WTC11 (cell line): Measurements from ENCODE around the gene CEP192.

ENCODE experiments used
- ATF3 ChIP-seq: sonication (generic); formaldehyde crosslinking; conservative IDR thresholded peaks from 2 replicates; pipeline ENCODE4 v1.8.1; 2022; ENCODE audit warnings: mild to moderate bottlenecking, missing genetic modification reagents
- ATF6 ChIP-seq: sonication (generic); formaldehyde crosslinking; IDR thresholded peaks from 2 replicates; pipeline ENCODE4 v1.8.1; 2023; ENCODE audit warnings: mild to moderate bottlenecking, missing genetic modification reagents
- CBFB ChIP-seq: sonication (generic); formaldehyde crosslinking; IDR thresholded peaks from 2 replicates; pipeline ENCODE4 v1.8.1; 2022; ENCODE audit warnings: mild to moderate bottlenecking, low read depth, missing genetic modification reagents
- CTCF ChIP-seq: fragments of 200-600 bp; IDR thresholded peaks from 2 replicates; pipeline ENCODE4 v1.8.0; 2022; ENCODE audit warnings: antibody characterized with exemption
- FOXK1 ChIP-seq: sonication (generic); formaldehyde crosslinking; IDR thresholded peaks from 2 replicates; pipeline ENCODE4 v1.8.0; 2022; ENCODE audit warnings: mild to moderate bottlenecking, moderate library complexity, missing genetic modification reagents
- JUN ChIP-seq: sonication (generic); formaldehyde crosslinking; IDR thresholded peaks from 2 replicates; pipeline ENCODE4 v1.8.0; 2023; ENCODE audit warnings: mild to moderate bottlenecking, missing genetic modification reagents
- MAX ChIP-seq: sonication (generic); formaldehyde crosslinking; IDR thresholded peaks from 2 replicates; pipeline ENCODE4 v1.8.0; 2022; ENCODE audit warnings: mild to moderate bottlenecking, missing genetic modification reagents
- NR1H2 ChIP-seq: sonication (generic); formaldehyde crosslinking; IDR thresholded peaks from 2 replicates; pipeline ENCODE4 v1.9.0; 2021; ENCODE audit warnings: mild to moderate bottlenecking, moderate library complexity, missing genetic modification reagents
- RORB ChIP-seq: fragments of 250-450 bp; sonication (Bioruptor Pico); IDR thresholded peaks from 2 replicates; pipeline ENCODE4 v1.9.0; 2021; ENCODE audit warnings: mild to moderate bottlenecking
- SMAD3 ChIP-seq: sonication (generic); formaldehyde crosslinking; IDR thresholded peaks from 2 replicates; pipeline ENCODE4 v1.8.0; 2022; ENCODE audit warnings: missing genetic modification reagents, mild to moderate bottlenecking, borderline replicate concordance
- TP53 ChIP-seq: sonication (generic); formaldehyde crosslinking; IDR thresholded peaks from 2 replicates; pipeline ENCODE4 v1.8.1; 2023; ENCODE audit warnings: mild to moderate bottlenecking, missing genetic modification reagents
- USF1 ChIP-seq: sonication (generic); formaldehyde crosslinking; IDR thresholded peaks from 2 replicates; pipeline ENCODE4 v1.8.0; 2022; ENCODE audit warnings: mild to moderate bottlenecking, missing genetic modification reagents
- ZBTB21 ChIP-seq: sonication (generic); formaldehyde crosslinking; IDR thresholded peaks from 2 replicates; pipeline ENCODE4 v1.8.1; 2023; ENCODE audit warnings: mild to moderate bottlenecking, missing genetic modification reagents, borderline replicate concordance
- ZBTB43 ChIP-seq: sonication (generic); formaldehyde crosslinking; IDR thresholded peaks from 2 replicates; pipeline ENCODE4 v1.8.1; 2023; ENCODE audit warnings: mild to moderate bottlenecking, missing genetic modification reagents

GRCh38 chr18:13039806-13040205 lies 48.6 kb downstream of the CEP192 start:
- TF ChIP-seq CTCF = no peak
- no peak for TF ChIP-seq FOXK1 (CRISPR knock-in tag)
- TF ChIP-seq ATF6 = no peak
- no peak for TF ChIP-seq TP53 (CRISPR knock-in tag)
- no peak for TF ChIP-seq CBFB (CRISPR knock-in tag)
- TF ChIP-seq ATF3 = no peak
- no peak for TF ChIP-seq MAX (CRISPR knock-in tag)
- no peak for TF ChIP-seq RORB (CRISPR knock-in tag)
- no peak for TF ChIP-seq ZBTB43
- no peak for TF ChIP-seq JUN (CRISPR knock-in tag)
- TF ChIP-seq USF1 (CRISPR knock-in tag) = no peak
- no peak for TF ChIP-seq NR1H2 (CRISPR knock-in tag)
- TF ChIP-seq ZBTB21 (CRISPR knock-in tag) = no peak
- TF ChIP-seq SMAD3 (CRISPR knock-in tag) = no peak
